GM12878 (cell line): Measurements from ENCODE around the gene ESRRG. TPM values are rescaled to one million over a fixed set of nuclear protein-coding genes. Genes with fewer than 3 reads are reported as not detected.

Experiments
- ATAC-seq: fragments of 200-7000 bp; cut with Tn5 transposase; 3 replicates; pipeline ENCODE4 v1.9.1; 2020; ENCODE audit warnings: mild to moderate bottlenecking, moderate library complexity
- BruUV-seq: library from RNA; stranded (reverse); fragments of 400-500 nt; replicated peaks from 2 replicates; lab custom pipeline; 2021; lab: Mats Ljungman, UMichigan
- CTCF ChIA-PET: fragments of 300-600 bp; sonication (Branson Sonifier 250); formaldehyde crosslinking; extraction: SDS; loops from one replicate; lab custom pipeline; 2021; ENCODE audit warnings: inconsistent platforms; lab: Yijun Ruan, JAX
- POLR2A ChIA-PET: fragments of 350-600 bp; formaldehyde crosslinking; extraction: SDS; loops from one replicate; lab custom pipeline; 2021; ENCODE audit warnings: inconsistent platforms; lab: Charles Lee
- RAD21 ChIA-PET: fragments of 300-600 bp; sonication (Branson Sonifier 250); formaldehyde crosslinking; loops from one replicate; lab custom pipeline; 2023; ENCODE audit warnings: antibody characterized with exemption; ENCODE audit not compliant: unreplicated experiment; lab: Charles Lee
- SMC1A ChIA-PET: fragments of 300-600 bp; sonication (Branson Sonifier 250); formaldehyde crosslinking; loops from one replicate; lab custom pipeline; 2023; ENCODE audit not compliant: unreplicated experiment, uncharacterized antibody; lab: Charles Lee
- DNase-seq: peaks from one replicate; pipeline ENCODE4 v3.0.0-alpha.2; 2011; ENCODE audit warnings: low read depth, low spot score
- FAIRE-seq: peaks from 3 replicates; lab custom pipeline; 2011; peaks lifted over from hg19 to GRCh38; lab: Jason Lieb, UNC
- H2AFZ ChIP-seq: 2 replicates; pipeline ENCODE4 v1.6.0; 2011; ENCODE audit warnings: low read depth, low read length, control low read depth; ENCODE audit not compliant: control insufficient read depth
- H3K27ac ChIP-seq: 2 replicates; pipeline ENCODE4 v1.5.1; 2011; ENCODE audit warnings: control low read depth; ENCODE audit not compliant: control insufficient read depth, insufficient read depth
- H3K27me3 ChIP-seq, 2 experiments: replicated peaks in 1 of 2; 2 replicates each; pipeline versions ENCODE4 v1.6.0 to v1.6.1; 2011; ENCODE audit warnings: low read length in 1 of 2; ENCODE audit not compliant: control insufficient read depth in 2 of 2, insufficient read depth in 2 of 2
- H3K36me3 ChIP-seq, 2 experiments: 2 replicates each; pipeline ENCODE4 v1.5.1; 2011; ENCODE audit warnings: low read length in 1 of 2; ENCODE audit not compliant: control insufficient read depth in 2 of 2, insufficient read depth in 2 of 2
- H3K4me1 ChIP-seq: 2 replicates; pipeline ENCODE4 v1.6.1; 2011; ENCODE audit warnings: mild to moderate bottlenecking, low read length, moderate library complexity, mixed read lengths; ENCODE audit not compliant: control insufficient read depth, insufficient read depth
- H3K4me2 ChIP-seq: 2 replicates; pipeline ENCODE4 v1.6.0; 2011; ENCODE audit warnings: control low read depth; ENCODE audit not compliant: control insufficient read depth, insufficient read depth
- H3K4me3 ChIP-seq: fragments of 200-600 bp; sonication (generic); 2 replicates; pipeline ENCODE4 v1.5.1; 2016
- H3K79me2 ChIP-seq: 2 replicates; pipeline ENCODE4 v1.6.0; 2011; ENCODE audit warnings: low read length; ENCODE audit not compliant: control insufficient read depth, insufficient read depth
- H3K9ac ChIP-seq: 2 replicates; pipeline ENCODE4 v1.8.0; 2011; ENCODE audit warnings: low read length, control low read depth, mixed read lengths; ENCODE audit not compliant: control insufficient read depth, insufficient read depth
- H3K9me3 ChIP-seq: replicated peaks from 3 replicates; pipeline ENCODE4 v1.5.1; 2011; ENCODE audit warnings: mild to moderate bottlenecking, low read length; ENCODE audit not compliant: control insufficient read depth, insufficient read depth
- H4K20me1 ChIP-seq: 2 replicates; pipeline ENCODE4 v1.6.0; 2011; ENCODE audit not compliant: control insufficient read depth, insufficient read depth
- CHD4 ChIP-seq: fragments of 200-600 bp; sonication (generic); IDR thresholded peaks from 2 replicates; pipeline ENCODE4 v1.6.1; 2016; ENCODE audit warnings: mild to moderate bottlenecking
- E2F4 ChIP-seq: IDR thresholded peaks from 2 replicates; pipeline ENCODE4 v1.6.1; 2012; ENCODE audit warnings: low read depth, low read length, improper control_type of control experiment
- GATAD2B ChIP-seq: fragments of 450-650 bp; conservative IDR thresholded peaks from 2 replicates; pipeline ENCODE4 v1.6.1; 2017; ENCODE audit warnings: low read depth, mild to moderate bottlenecking, moderate library complexity
- RELA ChIP-seq: fragments of 450-650 bp; IDR thresholded peaks from 2 replicates; pipeline ENCODE4 v1.8.0; 2014; ENCODE audit warnings: borderline replicate concordance; ENCODE audit not compliant: partially characterized antibody
- RFX5 ChIP-seq: IDR thresholded peaks from 2 replicates; pipeline ENCODE4 v1.6.1; 2011; ENCODE audit warnings: low read depth, low read length, improper control_type of control experiment
- RUNX3 ChIP-seq: IDR thresholded peaks from 2 replicates; pipeline ENCODE4 v1.6.1; 2012; ENCODE audit warnings: low read length, inconsistent platforms
- SKIL ChIP-seq: fragments of 450-650 bp; IDR thresholded peaks from 2 replicates; pipeline ENCODE4 v1.6.1; 2017; ENCODE audit warnings: mild to moderate bottlenecking, low read depth, inconsistent platforms; ENCODE audit not compliant: poor library complexity, severe bottlenecking
- STAT3 ChIP-seq: IDR thresholded peaks from 2 replicates; pipeline ENCODE4 v1.6.1; 2011; ENCODE audit warnings: low read depth, low read length, improper control_type of control experiment
- YY1 ChIP-seq: IDR thresholded peaks from 2 replicates; pipeline ENCODE4 v1.6.1; 2011; ENCODE audit warnings: low read depth, mild to moderate bottlenecking, low read length
- ZNF24 ChIP-seq: fragments of 450-650 bp; IDR thresholded peaks from 2 replicates; pipeline ENCODE4 v1.6.1; 2017; ENCODE audit warnings: antibody characterized with exemption, mild to moderate bottlenecking
- ZNF384 ChIP-seq: IDR thresholded peaks from 2 replicates; pipeline ENCODE4 v1.6.1; 2012; ENCODE audit warnings: low read depth, mild to moderate bottlenecking, low read length, improper control_type of control experiment, borderline replicate concordance
- WGBS: methylation state at CpG from one replicate; pipeline ENCODE4 v1.1.6; 2016; ENCODE audit warnings: low lambda C conversion rate; ENCODE audit not compliant: insufficient replicate concordance, insufficient coverage; ENCODE audit errors: missing lambda C conversion rate; 5-methylcytosine and 5-hydroxymethylcytosine counted together
- in situ Hi-C: fragments of 300-500 bp; cut with MboI; formaldehyde crosslinking; loops from 9 replicates; pipeline ENCODE4 v1.14.3; 2018; ENCODE audit warnings: mixed read lengths
- intact Hi-C: fragments of 100-400 bp; cut with micrococcal nuclease; formaldehyde crosslinking; loops from one replicate; pipeline ENCODE4 v1.14.2; 2022; ENCODE audit not compliant: unreplicated experiment
- polyA plus RNA-seq, 11 experiments: library from polyadenylated mRNA; depleted of rRNA in 4 of 11; unstranded in 6 of 11; stranded (reverse) in 5 of 11; fragments of >200 nt; fragmentation: Nextera tagmentation in 4 of 11; fragmentation: Illumina TruSeq in 1 of 11; extraction: Ambion mirVana in 4 of 11; extraction: Trizol in 1 of 11; gene quantifications; 1 replicate in 1 of 11; 2 replicates in 10 of 11; pipeline versions ENCODE4 v1.2.1 to v1.2.3, GENCODE V29; 2011 to 2016; ENCODE audit warnings: inconsistent platforms in 2 of 11, missing spikeins in 2 of 11, low read depth in 1 of 11
- total RNA-seq, 4 experiments: library from RNA; depleted of rRNA in 3 of 4; stranded (reverse); fragments of >200 nt in 3 of 4; fragmentation: Illumina TruSeq in 1 of 4; extraction: Trizol in 1 of 4; gene quantifications; 2 replicates each; pipeline versions ENCODE4 v1.2.1 to v1.2.3, GENCODE V29; 2013 to 2021
- TF ChIP-seq, protein P1 (sequence below): IDR thresholded peaks from 2 replicates; pipeline ENCODE4 v1.6.1; 2011; ENCODE audit warnings: low read depth, mild to moderate bottlenecking, low read length, moderate library complexity, borderline replicate concordance; ENCODE audit errors: extremely low read depth
- TF ChIP-seq, protein P2 (sequence below): fragments of 450-650 bp; IDR thresholded peaks from 2 replicates; pipeline ENCODE4 v1.6.1; 2016; ENCODE audit warnings: mild to moderate bottlenecking

The ESRRG gene
- total and polyA plus RNA-seq, 10 of the 15 experiments (the other 5 are each of a cell fraction or from before 2014, with no cell fraction given) = 0.03 TPM; not detected in 9

DNA sequence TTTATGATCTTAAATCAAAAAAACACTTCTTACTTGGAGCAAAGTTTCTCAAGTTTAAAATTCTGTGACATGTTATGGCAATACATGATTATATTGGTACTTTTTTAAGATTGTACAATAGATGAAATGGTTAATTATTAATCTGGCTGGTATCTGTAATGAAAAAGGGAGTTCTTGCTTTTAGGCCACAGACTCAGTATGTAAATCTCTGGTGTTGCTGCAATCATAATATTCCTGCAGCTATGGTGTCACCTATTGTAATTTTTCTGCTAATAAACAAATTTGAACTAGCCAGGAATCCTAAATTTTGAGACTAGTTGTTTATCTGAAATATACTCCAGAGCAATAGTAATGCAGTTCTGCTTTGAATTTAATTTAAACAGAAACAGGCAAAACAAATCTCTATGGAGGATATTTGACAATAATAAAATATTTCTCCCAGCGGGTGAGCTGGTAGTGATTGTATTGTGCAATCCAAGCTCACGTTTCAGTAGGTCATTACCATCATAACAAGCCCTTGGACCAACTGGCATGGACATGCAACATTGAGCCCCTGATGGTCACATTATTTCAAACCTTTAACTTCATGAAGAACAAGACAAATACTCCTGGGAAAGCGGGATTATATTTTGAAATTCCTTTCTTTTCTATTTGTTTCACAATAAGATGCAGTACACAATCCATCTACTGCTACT, 222.8 kb downstream of the ESRRG start:
- SMC1A ChIA-PET = no interaction called here

More for the DNA sequence above, 222.8 kb downstream of the ESRRG start:
- CTCF ChIA-PET = no interaction called here
- no TSS peak for BruUV-seq
- no peak overlapping the region for H3K9ac ChIP-seq
- no peaks in the 10 kb centered on the region for H4K20me1 ChIP-seq
- intact Hi-C loops (no loop called here), in situ Hi-C loops (no loop called here)
- H3K4me3 ChIP-seq = no peak overlapping the region
- DNase-seq (no peak), ATAC-seq (no peak), FAIRE-seq (no peak)
- no peaks in the 10 kb centered on the region for H3K9me3 ChIP-seq
- no peaks in the 10 kb centered on the region for H3K36me3 ChIP-seq
- POLR2A ChIA-PET = no interaction called here
- H2AFZ ChIP-seq = no peak overlapping the region
- 14% methylated on average over 3 of the region's 3 CpGs for WGBS
- no peaks in the 10 kb centered on the region; a peak in 1 of 4 replicates for H3K27me3 ChIP-seq
- H3K27ac ChIP-seq = no peak overlapping the region
- no peak for TF ChIP-seq STAT3
- no peak for TF ChIP-seq CHD4
- no peak for TF ChIP-seq SKIL
- no peak for TF ChIP-seq RUNX3
- TF ChIP-seq ZNF24 = no peak
- TF ChIP-seq GATAD2B = no peak
- no peak for TF ChIP-seq E2F4
- TF ChIP-seq RFX5 = no peak
- no peak for TF ChIP-seq RELA
- no peak for TF ChIP-seq ZNF384
- TF ChIP-seq, protein P1, sequence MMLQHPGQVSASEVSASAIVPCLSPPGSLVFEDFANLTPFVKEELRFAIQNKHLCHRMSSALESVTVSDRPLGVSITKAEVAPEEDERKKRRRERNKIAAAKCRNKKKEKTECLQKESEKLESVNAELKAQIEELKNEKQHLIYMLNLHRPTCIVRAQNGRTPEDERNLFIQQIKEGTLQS = no peak
- TF ChIP-seq, protein P2, sequence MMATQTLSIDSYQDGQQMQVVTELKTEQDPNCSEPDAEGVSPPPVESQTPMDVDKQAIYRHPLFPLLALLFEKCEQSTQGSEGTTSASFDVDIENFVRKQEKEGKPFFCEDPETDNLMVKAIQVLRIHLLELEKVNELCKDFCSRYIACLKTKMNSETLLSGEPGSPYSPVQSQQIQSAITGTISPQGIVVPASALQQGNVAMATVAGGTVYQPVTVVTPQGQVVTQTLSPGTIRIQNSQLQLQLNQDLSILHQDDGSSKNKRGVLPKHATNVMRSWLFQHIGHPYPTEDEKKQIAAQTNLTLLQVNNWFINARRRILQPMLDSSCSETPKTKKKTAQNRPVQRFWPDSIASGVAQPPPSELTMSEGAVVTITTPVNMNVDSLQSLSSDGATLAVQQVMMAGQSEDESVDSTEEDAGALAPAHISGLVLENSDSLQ = no peak
- no peak for TF ChIP-seq YY1
- no peaks in the 10 kb centered on the region for H3K79me2 ChIP-seq
- RAD21 ChIA-PET = interaction anchor here (0.5 kb wide), 1 partner anchor 110 kb away, joined by 3 read pairs; no protein-coding TSS in a partner anchor
- no peaks in the 10 kb centered on the region for H3K4me1 ChIP-seq
- H3K4me2 ChIP-seq = no peak overlapping the region
